BLaER1 (cell line): ENCODE results near the gene KDM4B.

Experiments used
- H3K27ac ChIP-seq: shearing (Covaris generic); formaldehyde crosslinking; 2 replicates; pipeline ENCODE4 v1.8.1; 2022
- H3K27me3 ChIP-seq: shearing (Covaris generic); formaldehyde crosslinking; 2 replicates; pipeline ENCODE4 v1.8.1; 2022
- H3K36me3 ChIP-seq: shearing (Covaris generic); formaldehyde crosslinking; 2 replicates; pipeline ENCODE4 v1.8.1; 2022
- H3K4me1 ChIP-seq: shearing (Covaris generic); formaldehyde crosslinking; 2 replicates; pipeline ENCODE4 v1.8.1; 2022
- H3K4me2 ChIP-seq: shearing (Covaris generic); formaldehyde crosslinking; 2 replicates; pipeline ENCODE4 v1.8.1; 2022
- H3K4me3 ChIP-seq: shearing (Covaris generic); formaldehyde crosslinking; 2 replicates; pipeline ENCODE4 v1.8.1; 2022
- H3K9ac ChIP-seq: shearing (Covaris generic); formaldehyde crosslinking; 2 replicates; pipeline ENCODE4 v1.8.1; 2022
- H3K9me3 ChIP-seq: shearing (Covaris generic); formaldehyde crosslinking; 2 replicates; pipeline ENCODE4 v1.8.1; 2022
- H4K20me1 ChIP-seq: shearing (Covaris generic); formaldehyde crosslinking; 2 replicates; pipeline ENCODE4 v1.8.1; 2022
- Cebpa-rat ChIP-seq: shearing (Covaris generic); IDR thresholded peaks from 2 replicates; pipeline ENCODE4 v1.8.1; 2022

KDM4B gene

DNA sequence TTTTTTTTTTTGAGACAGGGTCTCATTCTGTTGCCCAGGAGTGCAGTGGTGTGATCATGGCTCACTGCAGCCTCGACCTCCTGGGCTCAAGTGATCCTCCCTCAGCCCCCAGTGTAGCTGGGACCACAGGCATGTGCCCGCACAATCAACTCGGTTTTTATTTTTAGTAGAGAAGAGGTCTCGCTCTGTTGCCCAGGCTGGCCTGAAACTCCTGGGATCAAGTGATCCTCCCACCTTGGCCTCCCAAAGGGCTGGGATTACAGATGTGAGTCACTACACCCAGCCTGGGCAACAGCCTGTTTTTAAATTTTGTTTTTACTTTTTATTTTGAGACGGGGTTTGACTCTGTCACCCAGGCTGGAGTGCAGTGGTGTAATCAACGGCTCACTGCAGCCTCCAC lies 2.3 kb upstream of the KDM4B start:
- no peak overlapping the region for H3K4me3 ChIP-seq
- H3K9ac ChIP-seq, result peak overlapping the region; percentile 52; the same call in 1 of the 2 replicates
- peak overlapping the region; percentile 78 for H3K4me2 ChIP-seq
- H3K27ac ChIP-seq, result peak overlapping the region; percentile 47
- H3K9me3 ChIP-seq, result no peaks in the 10 kb centered on the region
- TF ChIP-seq Cebpa-rat, result no peak
- peaks cover 61% of the 10 kb centered on the region for H3K4me1 ChIP-seq
- H3K27me3 ChIP-seq, result peaks cover 5% of the 10 kb centered on the region; the same call in 1 of the 2 replicates
- peaks cover 88% of the 10 kb centered on the region for H4K20me1 ChIP-seq
- H3K36me3 ChIP-seq, result peaks cover 35% of the 10 kb centered on the region

DNA sequence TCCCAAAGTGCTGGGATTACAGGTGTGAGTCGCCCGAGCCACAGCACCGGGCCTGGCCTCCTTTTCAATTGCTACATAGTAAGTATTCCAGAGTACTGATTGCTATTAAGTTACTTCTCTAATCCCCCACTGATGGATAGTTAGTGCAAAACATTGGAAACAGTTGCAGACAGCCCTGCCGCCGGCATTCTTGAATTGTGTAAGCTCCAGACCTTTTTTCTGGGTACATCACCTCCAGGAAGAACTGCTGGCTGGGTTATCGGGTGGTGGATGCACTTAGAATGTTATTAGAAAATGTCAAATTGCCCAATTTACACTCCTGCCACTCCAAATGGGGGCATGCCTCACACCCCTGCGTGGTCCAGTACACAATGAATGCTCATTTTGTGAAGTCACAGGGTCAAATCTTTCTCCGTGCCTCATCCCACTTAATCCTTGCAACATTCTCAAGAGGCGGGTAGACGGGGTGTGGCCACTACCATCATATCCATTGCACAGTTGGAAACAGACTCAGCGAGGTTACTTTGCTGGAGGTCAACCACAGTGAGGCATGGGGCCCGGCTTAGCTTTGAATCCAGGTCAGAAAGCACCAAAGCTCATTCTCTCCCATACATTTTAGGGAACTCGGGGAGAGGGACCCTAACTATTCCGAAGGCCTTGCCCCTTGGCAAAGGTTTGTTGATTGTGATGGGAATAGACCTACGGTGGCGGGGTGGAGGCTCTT lies 1.0 kb upstream of the KDM4B start:
- peaks cover 30% of the 10 kb centered on the region for H3K36me3 ChIP-seq
- H3K9me3 ChIP-seq, result no peaks in the 10 kb centered on the region
- H3K27me3 ChIP-seq, result peaks cover 5% of the 10 kb centered on the region; the same call in 1 of the 2 replicates
- no peak for TF ChIP-seq Cebpa-rat
- H3K4me1 ChIP-seq, result peaks cover 74% of the 10 kb centered on the region
- H3K27ac ChIP-seq, result no peak overlapping the region
- H3K4me3 ChIP-seq, result peak overlapping the region; percentile 53
- H3K4me2 ChIP-seq, result peak overlapping the region; percentile 78
- H4K20me1 ChIP-seq, result peaks cover 89% of the 10 kb centered on the region
- H3K9ac ChIP-seq, result no peak overlapping the region

DNA sequence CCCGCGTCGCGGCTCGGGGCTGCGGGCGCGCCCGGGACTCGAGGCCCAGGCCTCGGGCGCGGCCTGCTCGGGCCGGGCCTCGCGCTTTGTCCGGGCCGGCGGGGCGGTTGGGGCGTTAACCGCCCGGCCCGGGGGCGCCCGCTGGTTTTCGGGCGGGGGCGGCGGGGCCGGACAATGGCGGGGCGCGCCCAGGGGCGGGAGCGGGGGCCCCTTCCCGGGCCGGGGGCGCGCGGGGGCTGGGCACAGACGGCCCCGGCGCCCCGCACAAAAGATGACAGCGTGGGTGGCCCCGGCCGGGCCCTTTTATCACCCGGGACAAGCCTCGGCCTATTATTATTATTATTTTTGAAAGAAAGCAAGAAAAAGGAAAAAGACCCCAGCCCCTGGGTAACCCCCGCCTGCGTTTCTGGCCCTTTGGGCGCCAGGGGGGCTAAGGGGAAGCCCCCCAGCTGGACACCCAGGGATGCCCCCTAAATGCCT lies 419 bp downstream of the KDM4B start:
- Histone ChIP-seq H4K20me1 (peaks cover 89% of the 10 kb centered on the region), H3K36me3 (peaks cover 17% of the 10 kb centered on the region), H3K27me3 (peaks cover 5% of the 10 kb centered on the region; the same call in 1 of the 2 replicates), H3K4me1 (peaks cover 89% of the 10 kb centered on the region), H3K9me3 (no peaks in the 10 kb centered on the region), H3K27ac (peak overlapping the region; percentile 77), H3K4me3 (peak overlapping the region; percentile 78), H3K4me2 (peak overlapping the region; percentile 100), H3K9ac (peak overlapping the region; percentile 83)
- no peak for TF ChIP-seq Cebpa-rat

- H3K4me2 ChIP-seq, result peak overlapping the region; percentile 100
- H3K36me3 ChIP-seq, result peaks cover 10% of the 10 kb centered on the region
- H3K4me1 ChIP-seq, result peaks cover 89% of the 10 kb centered on the region
- peak overlapping the region; percentile 77 for H3K27ac ChIP-seq
- H3K9me3 ChIP-seq, result no peaks in the 10 kb centered on the region
- peak overlapping the region; percentile 78 for H3K4me3 ChIP-seq
- H3K27me3 ChIP-seq, result peaks cover 5% of the 10 kb centered on the region; the same call in 1 of the 2 replicates
- TF ChIP-seq Cebpa-rat, result no peak
- peaks cover 89% of the 10 kb centered on the region for H4K20me1 ChIP-seq
- H3K9ac ChIP-seq, result peak overlapping the region; percentile 83
These were observed 1.0 kb downstream of the KDM4B start for GRCh38 chr19:4969772-4970531.

- H3K4me2 ChIP-seq, result peak overlapping the region; percentile 100
- H3K27me3 ChIP-seq, result peaks cover 5% of the 10 kb centered on the region; the same call in 1 of the 2 replicates
- H3K4me3 ChIP-seq, result peak overlapping the region; percentile 78
- no peak for TF ChIP-seq Cebpa-rat
- H3K27ac ChIP-seq, result peak overlapping the region; percentile 77
- peaks cover 89% of the 10 kb centered on the region for H4K20me1 ChIP-seq
- peaks cover 89% of the 10 kb centered on the region for H3K4me1 ChIP-seq
- peaks cover 6% of the 10 kb centered on the region; the same call in 1 of the 2 replicates for H3K36me3 ChIP-seq
- peak overlapping the region; percentile 83 for H3K9ac ChIP-seq
- no peaks in the 10 kb centered on the region for H3K9me3 ChIP-seq
These were observed 1.9 kb downstream of the KDM4B start for GRCh38 chr19:4970558-4971423.

- peak overlapping the region; percentile 78 for H3K4me3 ChIP-seq
- peaks cover 6% of the 10 kb centered on the region; the same call in 1 of the 2 replicates for H3K36me3 ChIP-seq
- H3K27ac ChIP-seq, result peak overlapping the region; percentile 77; the same call in 1 of the 2 replicates
- TF ChIP-seq Cebpa-rat, result no peak
- peak overlapping the region; percentile 100 for H3K4me2 ChIP-seq
- H3K27me3 ChIP-seq, result peaks cover 5% of the 10 kb centered on the region; the same call in 1 of the 2 replicates
- peak overlapping the region; percentile 83 for H3K9ac ChIP-seq
- no peaks in the 10 kb centered on the region for H3K9me3 ChIP-seq
- H3K4me1 ChIP-seq, result peaks cover 89% of the 10 kb centered on the region
- peaks cover 89% of the 10 kb centered on the region for H4K20me1 ChIP-seq
These were observed 2.5 kb downstream of the KDM4B start for GRCh38 chr19:4971424-4971793.

DNA sequence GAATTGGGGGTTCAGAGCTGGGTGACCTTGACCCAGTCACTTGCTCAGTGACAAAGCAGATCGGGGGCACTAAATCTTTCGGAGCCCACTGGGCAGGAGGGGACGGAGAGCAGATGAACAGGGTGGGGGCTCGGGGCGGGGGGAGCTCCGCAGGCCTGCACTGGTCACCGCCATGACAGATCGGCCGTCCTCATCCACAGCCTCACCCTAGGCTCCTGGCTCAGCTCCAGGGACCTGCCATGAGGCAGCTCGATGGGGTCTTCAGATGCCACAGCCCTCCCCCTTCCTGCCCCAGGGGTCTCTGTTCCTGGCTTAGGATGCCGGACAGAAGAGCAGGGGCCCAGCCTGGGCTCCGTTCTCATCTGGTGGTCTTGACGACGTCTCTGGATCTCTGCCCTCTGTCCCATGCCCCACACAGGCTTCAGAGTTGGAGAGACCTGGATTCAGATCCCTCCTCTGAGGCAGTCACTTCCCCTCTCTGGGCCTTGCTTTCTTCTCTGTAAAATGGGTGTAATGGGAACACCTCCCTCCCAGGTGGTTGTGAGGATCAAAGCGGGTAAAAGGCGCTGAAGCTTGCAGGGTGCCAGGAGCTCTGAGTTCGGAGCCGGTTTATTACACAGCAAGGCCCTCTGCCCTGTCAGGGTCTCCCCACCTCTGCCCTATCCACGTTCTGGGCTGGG lies 3.0 kb downstream of the KDM4B start:
- Histone ChIP-seq H3K4me2 (peak overlapping the region; percentile 100), H4K20me1 (peaks cover 89% of the 10 kb centered on the region), H3K4me1 (peaks cover 89% of the 10 kb centered on the region), H3K4me3 (no peak overlapping the region), H3K27me3 (peaks cover 5% of the 10 kb centered on the region; the same call in 1 of the 2 replicates), H3K9ac (peak overlapping the region; percentile 83), H3K27ac (peak overlapping the region; percentile 77; the same call in 1 of the 2 replicates), H3K9me3 (no peaks in the 10 kb centered on the region), H3K36me3 (peaks cover 6% of the 10 kb centered on the region; the same call in 1 of the 2 replicates)
- TF ChIP-seq Cebpa-rat, result no peak

- peaks cover 89% of the 10 kb centered on the region for H4K20me1 ChIP-seq
- H3K36me3 ChIP-seq, result peaks cover 6% of the 10 kb centered on the region; the same call in 1 of the 2 replicates
- no peak overlapping the region for H3K4me3 ChIP-seq
- H3K27me3 ChIP-seq, result peaks cover 5% of the 10 kb centered on the region; the same call in 1 of the 2 replicates
- TF ChIP-seq Cebpa-rat, result no peak
- H3K27ac ChIP-seq, result peak overlapping the region; percentile 18; the same call in 1 of the 2 replicates
- peak overlapping the region; percentile 100 for H3K4me2 ChIP-seq
- H3K4me1 ChIP-seq, result peaks cover 89% of the 10 kb centered on the region
- no peaks in the 10 kb centered on the region for H3K9me3 ChIP-seq
- H3K9ac ChIP-seq, result 0 out of 2 replicates have a peak overlapping the region, but pooled peaks have one; percentile 20
These were observed 3.8 kb downstream of the KDM4B start for GRCh38 chr19:4972509-4973230.
